Peyer's patch (tissue), 4 donors: Measurements from ENCODE around the gene DOCK9. TPM values are rescaled to one million over a fixed set of nuclear protein-coding genes. Genes with fewer than 3 reads are reported as not detected.

ENCODE experiments used
- DNase-seq, 3 donors: peaks; one replicate each; pipeline ENCODE4 v3.0.0-alpha.2; 2017 to 2019
- H3K27ac ChIP-seq, 4 donors: fragments of 200-600 bp; sonication (generic); one replicate each; pipeline ENCODE4 v1.5.1; 2016 to 2019
- H3K27me3 ChIP-seq, 2 donors: fragments of 200-600 bp; sonication (generic); one replicate each; pipeline ENCODE4 v1.5.1; 2019
- H3K36me3 ChIP-seq, 3 donors: fragments of 200-600 bp; sonication (generic); one replicate each; pipeline ENCODE4 v1.5.1; 2016 to 2019
- H3K4me1 ChIP-seq, 4 donors: fragments of 200-600 bp; sonication (generic); one replicate each; pipeline ENCODE4 v1.5.1; 2016 to 2019
- H3K4me3 ChIP-seq, 4 donors: fragments of 200-600 bp; sonication (generic); 1 replicate in 3 of 4; 2 replicates in 1 of 4; pipeline ENCODE4 v1.5.1; 2016 to 2019; ENCODE audit warnings: mild to moderate bottlenecking in 1 of 4
- H3K9me3 ChIP-seq, 4 donors: fragments of 200-600 bp; sonication (generic); one replicate each; pipeline ENCODE4 v1.5.1; 2016 to 2019; ENCODE audit warnings: mild to moderate bottlenecking in 1 of 4
- CTCF ChIP-seq, 6 experiments: fragments of 450-650 bp in 4 of 6; fragments of 200-600 bp in 2 of 6; sonication (generic) in 1 of 6; IDR thresholded peaks; one replicate each; pipeline ENCODE4 v1.5.1; 2017 to 2019; ENCODE audit warnings: antibody characterized with exemption in 6 of 6, mild to moderate bottlenecking in 3 of 6, moderate library complexity in 1 of 6
- POLR2A ChIP-seq, 2 donors: fragments of 450-650 bp; IDR thresholded peaks; one replicate each; pipeline ENCODE4 v1.5.1; 2017; ENCODE audit warnings: antibody characterized with exemption in 2 of 2, mild to moderate bottlenecking in 2 of 2, moderate library complexity in 2 of 2
- total RNA-seq, 4 donors: library from RNA; depleted of rRNA; stranded (reverse); fragments of >200 nt; gene quantifications; one replicate each; pipeline ENCODE4 v1.1.0, GENCODE V29; 2016

The DOCK9 gene
- total RNA-seq, 4 donors from 2014 or later: 52.5 to 166 (median 54.2) TPM

DNA sequence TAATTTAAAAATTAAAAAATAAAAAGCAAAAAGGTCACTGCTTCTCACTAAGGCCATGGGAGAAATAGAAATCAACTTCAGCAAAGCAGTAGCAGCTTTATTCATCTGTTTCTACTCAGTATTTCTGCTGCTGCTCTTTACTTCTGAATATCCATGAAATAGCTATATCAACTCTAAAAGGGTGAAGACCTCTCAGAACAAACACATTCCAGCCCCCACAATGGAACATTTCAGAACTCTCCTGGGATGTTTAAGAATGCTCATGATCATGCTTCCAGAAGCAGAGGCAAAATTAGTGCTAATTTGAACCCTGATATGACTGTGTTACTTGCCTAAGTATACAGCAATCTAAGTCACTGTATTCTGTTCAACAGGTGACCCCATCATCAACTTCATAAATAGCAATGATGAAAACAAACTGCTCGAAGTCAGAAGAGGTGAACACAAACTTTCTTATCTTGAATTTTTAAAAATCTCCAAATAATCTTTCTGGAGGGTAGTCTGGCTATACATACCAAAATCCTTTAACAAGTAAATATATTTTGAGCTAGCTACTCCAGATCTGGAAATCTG is 29.6 kb upstream of the DOCK9 start:
- no peak for DNase-seq
- H3K9me3 ChIP-seq: no peaks in the 10 kb centered on the region
- H3K36me3 ChIP-seq: no peaks in the 10 kb centered on the region
- no peak overlapping the region for H3K4me3 ChIP-seq
- H3K27ac ChIP-seq: no peak overlapping the region
- no peaks in the 10 kb centered on the region for H3K27me3 ChIP-seq
- peaks cover 0 to 4% (median 0%) of the 10 kb centered on the region in 4 donors for H3K4me1 ChIP-seq
- TF ChIP-seq CTCF (IDR thresholded peaks at IDR 0.05) (no peak), POLR2A (IDR thresholded peaks at IDR 0.05) (no peak)

GRCh38 chr13:99005609-99006008 is 27.7 kb upstream of the DOCK9 start:
- no peaks in the 10 kb centered on the region for H3K27me3 ChIP-seq
- H3K4me3 ChIP-seq: no peak overlapping the region
- H3K36me3 ChIP-seq: no peaks in the 10 kb centered on the region
- peaks cover 0 to 4% (median 0%) of the 10 kb centered on the region in 4 donors for H3K4me1 ChIP-seq
- no peak overlapping the region for H3K27ac ChIP-seq
- DNase-seq: no peak
- H3K9me3 ChIP-seq: no peaks in the 10 kb centered on the region
- TF ChIP-seq CTCF (IDR thresholded peaks at IDR 0.05) (no peak), POLR2A (IDR thresholded peaks at IDR 0.05) (no peak)

GRCh38 chr13:99004978-99005377 is 27.1 kb upstream of the DOCK9 start:
- no peak overlapping the region for H3K27ac ChIP-seq
- H3K9me3 ChIP-seq: no peaks in the 10 kb centered on the region
- no peak overlapping the region for H3K4me3 ChIP-seq
- no peak for DNase-seq
- TF ChIP-seq POLR2A (IDR thresholded peaks at IDR 0.05) (no peak), CTCF (IDR thresholded peaks at IDR 0.05) (no peak)
- no peaks in the 10 kb centered on the region for H3K27me3 ChIP-seq
- H3K36me3 ChIP-seq: no peaks in the 10 kb centered on the region
- H3K4me1 ChIP-seq: peaks cover 0 to 4% (median 0%) of the 10 kb centered on the region in 4 donors

DNA sequence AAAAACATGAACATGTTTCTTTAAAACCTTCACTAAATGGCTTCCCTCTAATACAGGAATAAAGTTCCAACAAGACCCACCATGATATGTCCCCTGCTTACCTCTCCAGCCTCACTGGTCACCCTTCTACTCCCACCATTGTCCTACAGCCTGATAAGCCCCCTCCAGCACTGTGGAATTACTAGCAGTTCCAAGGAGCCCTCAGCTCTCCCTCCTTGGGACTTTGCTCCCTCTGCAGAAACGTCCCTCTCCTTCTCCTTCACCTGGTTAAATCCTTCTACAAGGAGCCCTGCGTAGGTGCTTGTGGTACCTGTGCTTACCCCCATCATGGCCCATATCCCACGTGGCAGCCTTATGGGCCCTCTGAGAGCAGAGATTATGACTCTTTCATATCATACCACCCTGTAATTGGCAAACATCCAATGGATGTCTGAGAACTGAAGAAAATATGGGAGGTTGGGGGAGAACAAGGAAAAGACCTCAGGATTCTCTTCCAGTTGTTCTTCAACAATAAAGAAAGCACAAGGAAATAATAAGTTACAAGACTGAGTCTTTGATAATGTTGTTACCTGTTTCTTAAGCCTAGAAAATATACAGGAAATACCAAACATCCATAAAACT is 26.1 kb upstream of the DOCK9 start:
- DNase-seq: no peak
- no peaks in the 10 kb centered on the region for H3K36me3 ChIP-seq
- H3K27ac ChIP-seq: no peak overlapping the region
- no peak overlapping the region for H3K4me3 ChIP-seq
- H3K4me1 ChIP-seq: peaks cover 0 to 9% (median 0%) of the 10 kb centered on the region in 4 donors
- H3K27me3 ChIP-seq: no peaks in the 10 kb centered on the region
- no peak for TF ChIP-seq CTCF (IDR thresholded peaks at IDR 0.05)
- TF ChIP-seq POLR2A (IDR thresholded peaks at IDR 0.05): no peak
- no peaks in the 10 kb centered on the region for H3K9me3 ChIP-seq

DNA sequence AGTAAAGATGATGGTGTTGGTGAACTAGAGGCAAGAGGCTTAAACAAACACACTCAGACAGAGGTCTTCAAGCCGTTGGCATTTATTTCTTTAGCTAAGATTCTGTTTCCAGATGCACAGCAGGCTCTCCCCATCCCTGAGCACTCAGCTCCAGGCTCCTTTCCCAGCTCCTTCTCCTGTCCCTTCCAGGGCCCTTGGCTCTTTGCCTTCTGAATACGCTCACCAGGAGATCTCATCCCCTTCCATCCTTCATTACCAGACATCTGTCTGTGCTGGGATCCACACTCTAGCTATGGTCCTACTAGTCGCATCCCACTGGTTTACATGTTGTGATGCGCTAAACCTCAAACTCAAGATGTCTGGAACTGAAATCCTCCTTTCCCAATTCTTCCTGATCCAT is 25.3 kb upstream of the DOCK9 start:
- no peaks in the 10 kb centered on the region for H3K9me3 ChIP-seq
- H3K27ac ChIP-seq: no peak overlapping the region
- H3K4me3 ChIP-seq: no peak overlapping the region
- TF ChIP-seq POLR2A (IDR thresholded peaks at IDR 0.05): no peak
- TF ChIP-seq CTCF (IDR thresholded peaks at IDR 0.05): no peak
- peaks cover 0 to 12% (median 0%) of the 10 kb centered on the region in 4 donors for H3K4me1 ChIP-seq
- H3K36me3 ChIP-seq: no peaks in the 10 kb centered on the region
- no peaks in the 10 kb centered on the region for H3K27me3 ChIP-seq
- DNase-seq: no peak
